WERI-Rb-1 (cell line): ENCODE data around the gene ECHDC3.

ENCODE experiments used
- DNase-seq: peaks from one replicate; pipeline ENCODE4 v3.0.0-alpha.2; 2020
- H3K27ac ChIP-seq: fragments of 250-450 bp; sonication (Bioruptor Pico); 2 replicates; pipeline ENCODE4 v1.5.1; 2020; ENCODE audit warnings: mild to moderate bottlenecking, moderate library complexity
- H3K27me3 ChIP-seq: fragments of 250-450 bp; sonication (Bioruptor Pico); 2 replicates; pipeline ENCODE4 v1.5.1; 2021; ENCODE audit warnings: mild to moderate bottlenecking, low read depth, moderate library complexity; ENCODE audit not compliant: insufficient read depth, severe bottlenecking
- H3K36me3 ChIP-seq: fragments of 250-450 bp; sonication (Bioruptor Pico); 2 replicates; pipeline ENCODE4 v1.5.1; 2020; ENCODE audit warnings: mild to moderate bottlenecking, moderate library complexity
- H3K4me3 ChIP-seq: 2 replicates; pipeline ENCODE4 v1.5.1; 2011; ENCODE audit warnings: low read depth, mild to moderate bottlenecking, control low read depth, low read length
- H3K9me3 ChIP-seq: fragments of 250-450 bp; sonication (Bioruptor Pico); 2 replicates; pipeline ENCODE4 v1.5.1; 2021; ENCODE audit warnings: mild to moderate bottlenecking, moderate library complexity; ENCODE audit not compliant: severe bottlenecking
- CTCF ChIP-seq: IDR thresholded peaks from 2 replicates; pipeline ENCODE4 v1.5.1; 2011; ENCODE audit warnings: low read depth, mild to moderate bottlenecking, control low read depth, inconsistent platforms, low read length

The ECHDC3 gene

GRCh38 chr10:11794566-11794965 is 52.4 kb downstream of the ECHDC3 start:
- TF ChIP-seq CTCF = no peak
- H3K27me3 ChIP-seq = no peaks in the 10 kb centered on the region
- H3K9me3 ChIP-seq = no peaks in the 10 kb centered on the region
- no peak overlapping the region for H3K4me3 ChIP-seq
- no peaks in the 10 kb centered on the region for H3K36me3 ChIP-seq
- no peak overlapping the region for H3K27ac ChIP-seq
- DNase-seq = no peak

GRCh38 chr10:11795101-11795920 is 53.1 kb downstream of the ECHDC3 start:
- Histone ChIP-seq H3K4me3 (no peak overlapping the region), H3K27me3 (no peaks in the 10 kb centered on the region), H3K36me3 (no peaks in the 10 kb centered on the region), H3K9me3 (no peaks in the 10 kb centered on the region), H3K27ac (no peak overlapping the region)
- no peak for TF ChIP-seq CTCF
- DNase-seq = no peak

- H3K36me3 ChIP-seq = no peaks in the 10 kb centered on the region
- DNase-seq = no peak
- TF ChIP-seq CTCF = no peak
- no peak overlapping the region for H3K4me3 ChIP-seq
- no peaks in the 10 kb centered on the region for H3K27me3 ChIP-seq
- H3K9me3 ChIP-seq = no peaks in the 10 kb centered on the region
- no peak overlapping the region for H3K27ac ChIP-seq
Observed at GRCh38 chr10:11796474-11796873, 54.3 kb downstream of the ECHDC3 start.

DNA sequence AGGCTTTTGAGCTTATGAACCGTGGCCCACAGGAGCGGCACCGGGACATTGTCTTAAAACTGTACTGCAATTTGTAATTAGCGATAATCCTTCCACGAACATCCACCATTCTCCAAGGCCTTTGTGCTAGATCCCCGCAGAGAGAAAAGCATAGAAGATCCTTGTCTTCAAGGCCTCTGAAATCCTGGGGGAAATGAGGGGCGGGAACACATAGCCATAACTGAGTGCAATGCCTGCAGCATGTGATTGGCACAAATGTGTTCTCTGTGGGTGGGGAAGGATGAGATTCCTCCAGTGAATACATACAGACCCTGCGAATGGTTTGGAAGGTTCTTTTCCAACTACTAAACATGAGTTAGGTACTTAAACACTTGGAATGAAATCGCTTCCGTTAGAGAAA is 55.1 kb downstream of the ECHDC3 start:
- Histone ChIP-seq H3K27me3 (no peaks in the 10 kb centered on the region), H3K4me3 (no peak overlapping the region), H3K36me3 (no peaks in the 10 kb centered on the region), H3K27ac (no peak overlapping the region), H3K9me3 (no peaks in the 10 kb centered on the region)
- no peak for DNase-seq
- no peak for TF ChIP-seq CTCF

DNA sequence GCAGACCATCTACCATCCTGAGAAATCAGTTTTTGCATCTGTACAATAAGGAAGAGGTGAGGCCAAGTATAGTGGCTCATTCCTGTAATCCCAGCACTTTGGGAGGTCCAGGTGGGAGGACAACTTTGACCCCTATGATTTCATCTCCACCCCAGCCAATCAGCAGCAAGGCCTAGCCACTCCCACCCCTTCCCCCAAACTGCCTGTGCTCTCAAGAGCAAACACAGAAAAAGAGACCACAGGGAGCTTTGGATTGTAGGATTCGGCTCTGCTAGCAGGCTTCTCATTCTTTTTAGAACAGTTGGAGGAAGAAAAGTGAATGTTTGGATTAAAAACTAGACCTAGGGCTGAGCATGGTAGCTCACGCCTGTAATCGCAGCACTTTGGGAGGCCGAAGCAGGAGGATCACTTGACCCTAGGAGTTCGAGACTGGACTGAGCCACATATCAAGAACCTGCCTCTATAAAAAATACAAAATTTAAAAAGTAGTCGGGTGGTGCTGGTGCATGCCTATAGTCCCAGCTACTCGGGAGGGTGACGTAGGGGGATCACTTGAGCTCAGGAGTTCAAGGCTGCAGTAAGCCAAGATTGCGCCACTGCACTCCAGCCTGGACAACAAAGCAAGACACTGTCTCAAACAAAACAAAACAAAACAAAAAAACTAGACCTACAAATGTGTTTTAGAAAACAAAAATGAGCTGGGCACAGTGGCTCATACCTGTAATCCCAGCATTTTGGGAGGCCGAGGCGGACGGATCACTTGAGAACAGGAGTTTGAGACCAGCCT is 55.9 kb downstream of the ECHDC3 start:
- no peak for TF ChIP-seq CTCF
- Histone ChIP-seq H3K36me3 (no peaks in the 10 kb centered on the region), H3K27me3 (no peaks in the 10 kb centered on the region), H3K4me3 (no peak overlapping the region), H3K27ac (no peak overlapping the region), H3K9me3 (no peaks in the 10 kb centered on the region)
- DNase-seq = no peak
